ENCODE data around the gene PALD1. TPM values are rescaled to one million over a fixed set of nuclear protein-coding genes. Genes with fewer than 3 reads are reported as not detected.

PALD1 gene
- total RNA-seq, 1 experiment from 2014 or later: 0.38 TPM

- Mint-ChIP-seq H3K36me3 (ENCODE audit: insufficient read depth, unreplicated experiment) (no peaks in the 10 kb centered on the region), H3K9me3 (ENCODE audit: low read depth, unreplicated experiment) (no peaks in the 10 kb centered on the region), H3K27ac (ENCODE audit: unreplicated experiment) (no peak overlapping the region), H3K4me1 (ENCODE audit: low read depth, unreplicated experiment) (no peaks in the 10 kb centered on the region), H3K27me3 (ENCODE audit: unreplicated experiment) (peaks cover 51% of the 10 kb centered on the region), H3K4me3 (ENCODE audit: low read depth, unreplicated experiment) (no peak overlapping the region)
- DNase-seq: no peak
- TF ChIP-seq CTCF (IDR thresholded peaks at IDR 0.05; ENCODE audit: unreplicated experiment): no peak
- BruUV-seq (replicated peaks): no TSS peak
- CTCF ChIA-PET: interaction anchor here (0.6 kb wide), 1 partner anchor 145 kb away, joined by 4 read pairs; no protein-coding TSS in a partner anchor
- intact Hi-C loops (cut with micrococcal nuclease; ENCODE audit: unreplicated experiment): loop anchor here (1.0 kb wide), 1 partner anchor 20 kb away; no protein-coding TSS in a partner anchor
Measured at GRCh38 chr10:70508912-70509756, 30.6 kb downstream of the PALD1 start.

GRCh38 chr10:70509757-70510147, 31.2 kb downstream of the PALD1 start:
- H3K4me3 Mint-ChIP-seq (ENCODE audit: low read depth, unreplicated experiment): no peak overlapping the region
- intact Hi-C loops (cut with micrococcal nuclease; ENCODE audit: unreplicated experiment): loop anchor here (1.0 kb wide), 1 partner anchor 20 kb away; no protein-coding TSS in a partner anchor
- H3K4me1 Mint-ChIP-seq (ENCODE audit: low read depth, unreplicated experiment): no peaks in the 10 kb centered on the region
- no peak for DNase-seq
- H3K27me3 Mint-ChIP-seq (ENCODE audit: unreplicated experiment): peaks cover 57% of the 10 kb centered on the region
- no peak overlapping the region for H3K27ac Mint-ChIP-seq (ENCODE audit: unreplicated experiment)
- no TSS peak for BruUV-seq (replicated peaks)
- no peaks in the 10 kb centered on the region for H3K36me3 Mint-ChIP-seq (ENCODE audit: insufficient read depth, unreplicated experiment)
- CTCF ChIA-PET: no interaction called here
- TF ChIP-seq CTCF (IDR thresholded peaks at IDR 0.05; ENCODE audit: unreplicated experiment): no peak
- no peaks in the 10 kb centered on the region for H3K9me3 Mint-ChIP-seq (ENCODE audit: low read depth, unreplicated experiment)

- H3K4me1 Mint-ChIP-seq (ENCODE audit: low read depth, unreplicated experiment): no peaks in the 10 kb centered on the region
- CTCF ChIA-PET: interaction anchor here (0.6 to 0.7 kb wide), 2 partner anchors 99 to 471 kb away, joined by 3 read pairs; no protein-coding TSS in a partner anchor
- no peaks in the 10 kb centered on the region for H3K36me3 Mint-ChIP-seq (ENCODE audit: insufficient read depth, unreplicated experiment)
- DNase-seq: no peak
- H3K27me3 Mint-ChIP-seq (ENCODE audit: unreplicated experiment): peaks cover 64% of the 10 kb centered on the region
- intact Hi-C loops (cut with micrococcal nuclease; ENCODE audit: unreplicated experiment): no loop called here
- H3K9me3 Mint-ChIP-seq (ENCODE audit: low read depth, unreplicated experiment): no peaks in the 10 kb centered on the region
- BruUV-seq (replicated peaks): no TSS peak
- no peak for TF ChIP-seq CTCF (IDR thresholded peaks at IDR 0.05; ENCODE audit: unreplicated experiment)
- no peak overlapping the region for H3K27ac Mint-ChIP-seq (ENCODE audit: unreplicated experiment)
- H3K4me3 Mint-ChIP-seq (ENCODE audit: low read depth, unreplicated experiment): no peak overlapping the region
Measured at GRCh38 chr10:70510453-70510852, 31.9 kb downstream of the PALD1 start.

- BruUV-seq (replicated peaks): no TSS peak
- Mint-ChIP-seq H3K36me3 (ENCODE audit: insufficient read depth, unreplicated experiment) (no peaks in the 10 kb centered on the region), H3K27me3 (ENCODE audit: unreplicated experiment) (peaks cover 69% of the 10 kb centered on the region), H3K9me3 (ENCODE audit: low read depth, unreplicated experiment) (no peaks in the 10 kb centered on the region), H3K4me3 (ENCODE audit: low read depth, unreplicated experiment) (no peak overlapping the region), H3K4me1 (ENCODE audit: low read depth, unreplicated experiment) (no peaks in the 10 kb centered on the region), H3K27ac (ENCODE audit: unreplicated experiment) (no peak overlapping the region)
- intact Hi-C loops (cut with micrococcal nuclease; ENCODE audit: unreplicated experiment): no loop called here
- no peak for DNase-seq
- CTCF ChIA-PET: interaction anchor here (0.6 kb wide), 2 partner anchors 100 to 144 kb away, joined by 3 to 4 read pairs; no protein-coding TSS in a partner anchor
- no peak for TF ChIP-seq CTCF (IDR thresholded peaks at IDR 0.05; ENCODE audit: unreplicated experiment)
Measured at GRCh38 chr10:70510904-70511303, 32.3 kb downstream of the PALD1 start.
